Stomach (tissue), 4 donors: ENCODE measurements around the gene EGFR.

Source experiments
- POLR2A ChIP-seq, 4 donors: fragments of 450-650 bp; IDR thresholded peaks; one replicate each; pipeline ENCODE4 v1.6.1; 2016; ENCODE audit warnings: antibody characterized with exemption in 4 of 4, control low read depth in 2 of 4, mild to moderate bottlenecking in 1 of 4, moderate library complexity in 1 of 4
- TF ChIP-seq, protein P1 (sequence below), 7 experiments: fragments of 450-650 bp in 4 of 7; fragments of 200-600 bp in 3 of 7; sonication (generic) in 3 of 7; IDR thresholded peaks; one replicate each; pipeline ENCODE4 v1.5.1; 2016 to 2019; ENCODE audit warnings: antibody characterized with exemption in 7 of 7, control low read depth in 2 of 7, mild to moderate bottlenecking in 1 of 7

DNA sequence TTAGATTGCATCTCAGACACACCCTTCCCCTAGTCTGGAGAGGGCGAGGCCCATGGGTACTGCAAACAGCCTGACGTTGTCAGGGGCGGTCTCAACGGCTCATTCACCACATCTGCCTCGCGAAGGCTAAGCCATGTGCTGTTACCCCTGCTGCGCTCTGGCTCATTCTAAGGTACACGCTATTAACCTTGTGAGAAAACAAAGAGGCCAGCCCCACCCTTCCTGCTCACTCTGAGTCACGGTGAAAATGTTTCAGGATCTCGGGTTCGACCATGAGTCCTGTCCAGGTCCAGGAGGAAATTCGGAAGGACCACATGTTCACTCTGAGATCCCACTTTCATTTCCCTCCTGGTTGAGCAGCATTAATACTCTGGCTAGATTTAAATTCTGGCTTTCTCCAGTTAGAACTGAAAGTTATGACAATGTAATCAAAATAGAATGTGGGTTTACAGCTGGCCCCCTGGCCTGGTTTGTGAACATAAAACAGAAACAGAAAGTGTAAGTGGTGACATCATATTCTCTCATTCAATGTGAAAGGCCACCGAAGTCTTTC lies 55.2 kb downstream of the EGFR start:
- TF ChIP-seq, protein P1, sequence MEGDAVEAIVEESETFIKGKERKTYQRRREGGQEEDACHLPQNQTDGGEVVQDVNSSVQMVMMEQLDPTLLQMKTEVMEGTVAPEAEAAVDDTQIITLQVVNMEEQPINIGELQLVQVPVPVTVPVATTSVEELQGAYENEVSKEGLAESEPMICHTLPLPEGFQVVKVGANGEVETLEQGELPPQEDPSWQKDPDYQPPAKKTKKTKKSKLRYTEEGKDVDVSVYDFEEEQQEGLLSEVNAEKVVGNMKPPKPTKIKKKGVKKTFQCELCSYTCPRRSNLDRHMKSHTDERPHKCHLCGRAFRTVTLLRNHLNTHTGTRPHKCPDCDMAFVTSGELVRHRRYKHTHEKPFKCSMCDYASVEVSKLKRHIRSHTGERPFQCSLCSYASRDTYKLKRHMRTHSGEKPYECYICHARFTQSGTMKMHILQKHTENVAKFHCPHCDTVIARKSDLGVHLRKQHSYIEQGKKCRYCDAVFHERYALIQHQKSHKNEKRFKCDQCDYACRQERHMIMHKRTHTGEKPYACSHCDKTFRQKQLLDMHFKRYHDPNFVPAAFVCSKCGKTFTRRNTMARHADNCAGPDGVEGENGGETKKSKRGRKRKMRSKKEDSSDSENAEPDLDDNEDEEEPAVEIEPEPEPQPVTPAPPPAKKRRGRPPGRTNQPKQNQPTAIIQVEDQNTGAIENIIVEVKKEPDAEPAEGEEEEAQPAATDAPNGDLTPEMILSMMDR (IDR thresholded peaks at IDR 0.05): no peak
- TF ChIP-seq POLR2A (IDR thresholded peaks at IDR 0.05): no peak
